GM12872 (cell line): ENCODE data around the gene OXSR1.
A peak's percentile ranks its signal among the peaks of the same experiment; 100 is the strongest.

Experiments
- CTCF ChIP-seq: IDR thresholded peaks from 3 replicates; pipeline ENCODE4 v1.5.1; 2011; ENCODE audit warnings: low read depth, mild to moderate bottlenecking, low read length, moderate library complexity; ENCODE audit not compliant: insufficient read depth

The OXSR1 gene

GRCh38 chr3:38284756-38285150 is 119.4 kb downstream of the OXSR1 start:
- TF ChIP-seq CTCF, result no peak

GRCh38 chr3:38297537-38297936 is 132.2 kb downstream of the OXSR1 start:
- TF ChIP-seq CTCF, result no peak

GRCh38 chr3:38297947-38298711 is 132.8 kb downstream of the OXSR1 start:
- TF ChIP-seq CTCF, result peak; percentile 58
